Vagina (tissue), 2 donors: Measurements from ENCODE around the gene SEC14L5. TPM values are rescaled to one million over a fixed set of nuclear protein-coding genes. Genes with fewer than 3 reads are reported as not detected.

Experiments
- DNase-seq, 2 donors: peaks; one replicate each; pipeline ENCODE4 v3.0.0-alpha.2; 2017; ENCODE audit errors: extremely low spot score in 2 of 2
- H3K27ac ChIP-seq: fragments of 200-600 bp; sonication (generic); one replicate; pipeline ENCODE4 v1.5.1; 2019
- H3K27me3 ChIP-seq: fragments of 200-600 bp; sonication (generic); one replicate; pipeline ENCODE4 v1.5.1; 2019
- H3K36me3 ChIP-seq, 2 donors: fragments of 200-600 bp; sonication (generic); one replicate each; pipeline ENCODE4 v1.5.1; 2017 to 2019
- H3K4me1 ChIP-seq: fragments of 200-600 bp; sonication (generic); one replicate; pipeline ENCODE4 v1.5.1; 2019
- H3K4me3 ChIP-seq, 2 donors: fragments of 200-600 bp; sonication (generic); 1 replicate in 1 of 2; 2 replicates in 1 of 2; pipeline ENCODE4 v1.5.1; 2016 to 2019
- H3K9me3 ChIP-seq: fragments of 200-600 bp; sonication (generic); one replicate; pipeline ENCODE4 v1.5.1; 2019
- POLR2A ChIP-seq, 2 donors: fragments of 450-650 bp; IDR thresholded peaks; one replicate each; pipeline ENCODE4 v1.6.1; 2017; ENCODE audit warnings: antibody characterized with exemption in 2 of 2, mild to moderate bottlenecking in 2 of 2, moderate library complexity in 2 of 2
- POLR2AphosphoS5 ChIP-seq, 2 donors: sonication (generic); formaldehyde crosslinking; IDR thresholded peaks; one replicate each; pipeline ENCODE4 v1.9.0; 2017; ENCODE audit warnings: antibody characterized with exemption in 2 of 2, mild to moderate bottlenecking in 2 of 2, low read depth in 1 of 2; ENCODE audit not compliant: insufficient read depth in 1 of 2
- intact Hi-C: fragments of 100-400 bp; cut with DNase I; formaldehyde crosslinking; loops from one replicate; pipeline ENCODE4 v1.15.1; 2023
- total RNA-seq: library from RNA; depleted of rRNA; stranded (reverse); fragments of >200 nt; gene quantifications from one replicate; pipeline ENCODE4 v1.2.3, GENCODE V29; 2016
- TF ChIP-seq, protein P1 (sequence below), 3 experiments: fragments of 450-650 bp in 2 of 3; fragments of 200-600 bp in 1 of 3; sonication (generic) in 1 of 3; IDR thresholded peaks; one replicate each; pipeline ENCODE4 v1.5.1; 2017 to 2019; ENCODE audit warnings: antibody characterized with exemption in 3 of 3, mild to moderate bottlenecking in 2 of 3, moderate library complexity in 2 of 3

SEC14L5 gene
- total RNA-seq, 1 donor from 2014 or later, result 0.49 TPM

DNA sequence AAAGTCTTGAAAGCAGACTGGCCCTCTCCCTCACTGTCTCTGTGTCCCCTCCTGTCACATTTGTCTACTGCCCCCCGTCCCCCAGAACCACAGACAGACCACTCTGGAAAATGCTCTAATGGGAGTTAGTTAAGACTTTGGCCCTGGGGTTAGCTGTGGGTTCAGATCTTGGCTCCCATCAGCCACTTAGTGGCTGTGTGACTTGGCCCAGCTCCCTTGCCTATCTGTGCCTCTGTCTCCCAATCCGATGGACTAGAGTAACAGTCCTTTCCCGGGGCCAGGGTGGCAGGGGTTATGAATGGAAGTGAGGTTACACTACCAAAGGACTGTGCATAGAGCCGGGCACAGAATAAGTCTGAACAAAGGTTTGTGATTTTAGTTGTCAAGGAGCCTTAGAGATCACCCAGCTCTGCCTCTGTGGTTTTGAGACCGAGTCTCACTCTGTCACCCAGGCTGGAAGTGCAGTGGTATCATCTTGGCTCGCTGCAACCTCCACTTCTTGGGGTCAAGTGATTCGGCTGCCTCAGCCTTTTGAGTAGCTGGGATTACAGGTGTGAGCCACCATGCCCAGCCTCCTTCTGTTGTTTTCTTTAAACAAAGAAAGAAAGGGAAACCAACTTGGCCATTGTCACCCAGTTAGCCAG, 44.9 kb upstream of the SEC14L5 start:
- TF ChIP-seq POLR2A (IDR thresholded peaks at IDR 0.05), result no peak
- TF ChIP-seq POLR2AphosphoS5 (IDR thresholded peaks at IDR 0.05; ENCODE audit: insufficient read depth in 1 of 2, low read depth in 1 of 2), result no peak
- TF ChIP-seq, protein P1, sequence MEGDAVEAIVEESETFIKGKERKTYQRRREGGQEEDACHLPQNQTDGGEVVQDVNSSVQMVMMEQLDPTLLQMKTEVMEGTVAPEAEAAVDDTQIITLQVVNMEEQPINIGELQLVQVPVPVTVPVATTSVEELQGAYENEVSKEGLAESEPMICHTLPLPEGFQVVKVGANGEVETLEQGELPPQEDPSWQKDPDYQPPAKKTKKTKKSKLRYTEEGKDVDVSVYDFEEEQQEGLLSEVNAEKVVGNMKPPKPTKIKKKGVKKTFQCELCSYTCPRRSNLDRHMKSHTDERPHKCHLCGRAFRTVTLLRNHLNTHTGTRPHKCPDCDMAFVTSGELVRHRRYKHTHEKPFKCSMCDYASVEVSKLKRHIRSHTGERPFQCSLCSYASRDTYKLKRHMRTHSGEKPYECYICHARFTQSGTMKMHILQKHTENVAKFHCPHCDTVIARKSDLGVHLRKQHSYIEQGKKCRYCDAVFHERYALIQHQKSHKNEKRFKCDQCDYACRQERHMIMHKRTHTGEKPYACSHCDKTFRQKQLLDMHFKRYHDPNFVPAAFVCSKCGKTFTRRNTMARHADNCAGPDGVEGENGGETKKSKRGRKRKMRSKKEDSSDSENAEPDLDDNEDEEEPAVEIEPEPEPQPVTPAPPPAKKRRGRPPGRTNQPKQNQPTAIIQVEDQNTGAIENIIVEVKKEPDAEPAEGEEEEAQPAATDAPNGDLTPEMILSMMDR (IDR thresholded peaks at IDR 0.05), result no peak
- Histone ChIP-seq H3K4me3 (no peak overlapping the region), H3K4me1 (peaks cover 28% of the 10 kb centered on the region), H3K27ac (no peak overlapping the region), H3K36me3 (peaks cover 0 to 6% of the 10 kb centered on the region in 2 donors), H3K27me3 (no peaks in the 10 kb centered on the region), H3K9me3 (no peaks in the 10 kb centered on the region)
- intact Hi-C loops, result no loop called here
- no peak for DNase-seq

DNA sequence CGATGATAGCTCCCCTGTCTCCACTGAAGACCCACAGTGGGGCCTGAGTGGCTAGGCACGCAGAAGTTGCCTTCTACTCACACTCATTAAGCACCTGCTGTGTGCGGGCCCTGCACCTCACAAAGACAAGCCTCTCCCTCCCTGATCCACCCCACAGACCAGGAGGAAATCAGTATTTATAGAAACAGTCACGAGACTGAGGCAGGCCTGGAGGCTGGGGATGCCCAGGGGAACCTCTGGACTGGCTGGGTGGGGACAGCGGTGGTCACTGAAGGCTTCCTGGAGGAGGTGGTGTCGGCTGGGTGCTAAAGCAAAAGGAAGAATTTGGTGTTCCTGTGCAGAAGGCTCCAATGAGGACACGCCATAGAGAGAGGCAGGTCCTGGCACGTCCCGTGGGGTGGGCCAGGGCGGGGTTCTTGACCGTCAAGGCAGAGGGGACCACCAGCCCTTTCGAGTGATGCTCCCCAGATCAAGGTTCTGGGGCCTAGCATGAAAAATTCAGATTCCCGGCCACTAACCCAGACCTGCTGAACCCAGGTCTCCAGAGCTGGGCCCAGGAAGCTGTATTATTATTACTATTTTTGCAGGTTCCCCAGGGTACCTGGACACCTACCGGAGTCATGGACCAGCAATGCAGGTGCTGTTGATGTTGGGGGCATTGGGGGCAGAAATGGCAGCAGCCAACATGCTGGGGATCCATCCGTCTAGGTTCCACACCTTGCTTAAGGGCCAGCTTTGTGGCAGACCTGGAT, 44.2 kb upstream of the SEC14L5 start:
- Histone ChIP-seq H3K36me3 (peaks cover 0 to 6% of the 10 kb centered on the region in 2 donors), H3K27ac (no peak overlapping the region), H3K27me3 (no peaks in the 10 kb centered on the region), H3K4me3 (no peak overlapping the region), H3K4me1 (peaks cover 35% of the 10 kb centered on the region), H3K9me3 (no peaks in the 10 kb centered on the region)
- DNase-seq, result no peak
- intact Hi-C loops, result no loop called here
- TF ChIP-seq POLR2A (IDR thresholded peaks at IDR 0.05) (no peak), POLR2AphosphoS5 (IDR thresholded peaks at IDR 0.05; ENCODE audit: insufficient read depth in 1 of 2, low read depth in 1 of 2) (no peak)
- TF ChIP-seq, protein P1 (IDR thresholded peaks at IDR 0.05), result no peak

DNA sequence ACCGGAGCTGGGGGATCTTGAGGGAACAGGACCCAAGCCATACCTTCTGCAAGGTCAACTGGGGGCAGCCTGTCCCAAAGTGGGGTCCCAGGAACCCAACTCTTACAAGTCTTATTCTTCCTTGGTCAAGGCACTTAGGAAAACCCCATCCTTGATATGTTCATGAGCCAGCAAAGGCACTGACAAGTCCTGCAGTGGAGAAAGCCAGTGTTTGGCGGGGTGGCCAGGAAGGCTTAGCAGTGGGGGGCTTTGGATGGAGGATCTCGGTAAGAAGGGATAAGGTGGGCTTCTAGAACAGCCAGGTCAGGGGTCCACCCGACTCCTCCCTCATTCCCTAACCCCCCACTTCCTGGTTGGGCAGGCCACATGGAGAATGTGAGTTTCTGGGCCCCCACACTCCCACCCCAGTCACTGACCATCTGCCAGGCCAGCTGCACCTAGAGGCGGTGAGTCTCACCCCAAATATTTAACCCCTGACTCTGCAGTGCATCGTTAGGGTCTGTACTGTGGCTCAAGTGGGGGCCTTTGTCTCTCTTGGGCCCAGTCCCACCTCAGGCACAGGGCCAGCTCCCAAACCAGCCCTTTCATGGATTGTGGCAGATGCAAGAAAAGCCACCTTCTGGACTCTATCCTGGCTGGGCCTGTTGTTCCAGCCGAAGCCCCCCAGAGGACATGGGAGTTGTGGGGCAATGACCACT, 43.5 kb upstream of the SEC14L5 start:
- H3K4me1 ChIP-seq, result peaks cover 37% of the 10 kb centered on the region

DNA sequence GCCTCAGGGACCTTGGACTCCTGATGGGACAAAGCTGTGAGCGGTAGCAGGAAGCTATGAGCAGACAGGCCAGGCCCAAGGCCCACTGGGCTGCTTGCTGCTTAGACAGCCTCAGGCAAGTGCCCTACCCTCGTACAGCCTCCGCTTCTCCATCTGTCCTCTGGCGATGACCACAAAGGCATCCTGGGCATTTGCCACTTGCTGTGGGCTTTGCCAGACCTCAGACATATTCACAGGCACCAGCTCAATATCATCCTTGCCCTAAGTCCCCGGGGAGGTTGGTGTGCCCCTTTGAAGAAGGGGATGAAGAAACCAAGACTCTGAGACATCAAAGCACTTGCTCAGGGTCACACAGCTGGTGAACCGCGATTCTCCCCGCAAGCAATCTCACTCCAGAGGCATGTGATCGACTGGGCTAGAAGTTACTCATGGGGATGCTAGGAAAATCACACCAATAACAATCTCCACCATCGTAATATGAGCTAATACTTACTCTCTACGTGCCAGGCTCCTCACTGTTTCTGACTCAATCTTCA, 42.8 kb upstream of the SEC14L5 start:
- intact Hi-C loops, result no loop called here
- H3K4me3 ChIP-seq, result no peak overlapping the region
- DNase-seq, result no peak
- H3K36me3 ChIP-seq, result peaks cover 0 to 6% of the 10 kb centered on the region in 2 donors
- H3K4me1 ChIP-seq, result peaks cover 37% of the 10 kb centered on the region
- no peak for TF ChIP-seq POLR2A (IDR thresholded peaks at IDR 0.05)
- no peak for TF ChIP-seq POLR2AphosphoS5 (IDR thresholded peaks at IDR 0.05; ENCODE audit: insufficient read depth in 1 of 2, low read depth in 1 of 2)
- TF ChIP-seq, protein P1 (IDR thresholded peaks at IDR 0.05), result no peak
- H3K27me3 ChIP-seq, result no peaks in the 10 kb centered on the region
- H3K27ac ChIP-seq, result no peak overlapping the region
- no peaks in the 10 kb centered on the region for H3K9me3 ChIP-seq

More for the DNA sequence above, 43.5 kb upstream of the SEC14L5 start:
- TF ChIP-seq, protein P1 (IDR thresholded peaks at IDR 0.05), result no peak
- no peak for TF ChIP-seq POLR2AphosphoS5 (IDR thresholded peaks at IDR 0.05; ENCODE audit: insufficient read depth in 1 of 2, low read depth in 1 of 2)
- no peak for TF ChIP-seq POLR2A (IDR thresholded peaks at IDR 0.05)
- no peak overlapping the region for H3K4me3 ChIP-seq
- H3K36me3 ChIP-seq, result peaks cover 0 to 6% of the 10 kb centered on the region in 2 donors
- no peaks in the 10 kb centered on the region for H3K9me3 ChIP-seq
- no peak overlapping the region for H3K27ac ChIP-seq
- DNase-seq, result no peak
- intact Hi-C loops, result no loop called here
- H3K27me3 ChIP-seq, result no peaks in the 10 kb centered on the region
